ENCODE data around the gene GLG1.

DNA sequence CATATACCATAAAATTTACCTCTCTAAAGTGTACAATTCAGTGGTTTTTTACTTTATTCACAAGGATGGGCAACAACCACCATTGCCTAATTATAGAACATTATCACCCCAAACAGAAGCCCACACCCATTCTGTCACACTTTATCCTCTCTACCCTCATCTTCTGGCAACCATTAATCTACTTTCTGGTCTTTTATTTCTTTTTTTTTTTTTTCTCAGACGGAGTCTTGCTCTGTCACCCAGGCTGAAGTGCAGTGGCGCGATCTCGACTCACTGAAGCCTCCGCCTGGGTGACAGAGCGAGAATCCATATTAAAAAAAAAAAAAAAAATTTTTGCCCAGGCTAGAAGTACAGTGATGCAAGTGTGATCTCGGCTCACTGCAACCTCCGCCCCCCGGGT lies 95.0 kb downstream of the GLG1 start:
- TF ChIP-seq EP300 (IDR thresholded peaks at IDR 0.05; ENCODE audit: low read depth), result no peak
- TF ChIP-seq, protein P1, sequence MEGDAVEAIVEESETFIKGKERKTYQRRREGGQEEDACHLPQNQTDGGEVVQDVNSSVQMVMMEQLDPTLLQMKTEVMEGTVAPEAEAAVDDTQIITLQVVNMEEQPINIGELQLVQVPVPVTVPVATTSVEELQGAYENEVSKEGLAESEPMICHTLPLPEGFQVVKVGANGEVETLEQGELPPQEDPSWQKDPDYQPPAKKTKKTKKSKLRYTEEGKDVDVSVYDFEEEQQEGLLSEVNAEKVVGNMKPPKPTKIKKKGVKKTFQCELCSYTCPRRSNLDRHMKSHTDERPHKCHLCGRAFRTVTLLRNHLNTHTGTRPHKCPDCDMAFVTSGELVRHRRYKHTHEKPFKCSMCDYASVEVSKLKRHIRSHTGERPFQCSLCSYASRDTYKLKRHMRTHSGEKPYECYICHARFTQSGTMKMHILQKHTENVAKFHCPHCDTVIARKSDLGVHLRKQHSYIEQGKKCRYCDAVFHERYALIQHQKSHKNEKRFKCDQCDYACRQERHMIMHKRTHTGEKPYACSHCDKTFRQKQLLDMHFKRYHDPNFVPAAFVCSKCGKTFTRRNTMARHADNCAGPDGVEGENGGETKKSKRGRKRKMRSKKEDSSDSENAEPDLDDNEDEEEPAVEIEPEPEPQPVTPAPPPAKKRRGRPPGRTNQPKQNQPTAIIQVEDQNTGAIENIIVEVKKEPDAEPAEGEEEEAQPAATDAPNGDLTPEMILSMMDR (IDR thresholded peaks at IDR 0.05), result no peak
- TF ChIP-seq POLR2AphosphoS5 (IDR thresholded peaks at IDR 0.05), result no peak

Measured in transverse colon (tissue), 4 donors.